HG03378 (cell line): Measurements from ENCODE around the gene WASHC4.
A peak's percentile ranks its signal among the peaks of the same experiment; 100 is the strongest.

Source experiments
- ATAC-seq: cut with Tn5 transposase; IDR thresholded peaks from one replicate; pipeline ENCODE4 v1.9.1; 2021; ENCODE audit warnings: mild to moderate bottlenecking, moderate library complexity; ENCODE audit not compliant: unreplicated experiment

Gene WASHC4

GRCh38 chr12:105107494-105108371 lies at the start of gene WASHC4:
TSS of gene WASHC4 (plus strand) at chr12:105107731. CDS start at chr12:105107801, 70 bp downstream.
- ATAC-seq: peak; percentile 70

- no peak for ATAC-seq
Observed at GRCh38 chr12:105060715-105061378, 46.7 kb upstream of the WASHC4 start.

- ATAC-seq: no peak
Observed at GRCh38 chr12:105064564-105065178, 42.9 kb upstream of the WASHC4 start.

GRCh38 chr12:105067511-105068031 lies 40.0 kb upstream of the WASHC4 start:
- no peak for ATAC-seq

- ATAC-seq: no peak
Observed at GRCh38 chr12:105069936-105070702, 37.4 kb upstream of the WASHC4 start.

GRCh38 chr12:105071981-105072380 lies 35.5 kb upstream of the WASHC4 start:
- ATAC-seq: no peak

GRCh38 chr12:105072888-105073488 lies 34.5 kb upstream of the WASHC4 start:
- ATAC-seq: no peak

- ATAC-seq: no peak
Observed at GRCh38 chr12:105076098-105076497, 31.4 kb upstream of the WASHC4 start.

GRCh38 chr12:105076913-105077312 lies 30.6 kb upstream of the WASHC4 start:
- no peak for ATAC-seq

- no peak for ATAC-seq
Observed at GRCh38 chr12:105077435-105077834, 30.1 kb upstream of the WASHC4 start.

GRCh38 chr12:105078712-105079570 lies 28.6 kb upstream of the WASHC4 start:
- ATAC-seq: no peak

- no peak for ATAC-seq
Observed at GRCh38 chr12:105083031-105083430, 24.5 kb upstream of the WASHC4 start.

- ATAC-seq: no peak
Observed at GRCh38 chr12:105083551-105084105, 23.9 kb upstream of the WASHC4 start.

- ATAC-seq: no peak
Observed at GRCh38 chr12:105084251-105085250, 23.0 kb upstream of the WASHC4 start, which contains the start of gene ALDH1L2. TSS of gene ALDH1L2 (minus strand) at chr12:105084458. CDS start at chr12:105084436, 22 bp downstream.

- ATAC-seq: no peak
Observed at GRCh38 chr12:105085501-105085900, 22.0 kb upstream of the WASHC4 start.

GRCh38 chr12:105089817-105090216 lies 17.7 kb upstream of the WASHC4 start:
- no peak for ATAC-seq

- no peak for ATAC-seq
Observed at GRCh38 chr12:105090361-105090760, 17.2 kb upstream of the WASHC4 start.
